SU-DHL-6 (cell line): ENCODE measurements around the gene FHL1.
"Not testable (repeated sequence)": the region's sequence is repeated elsewhere in the genome, so short reads cannot be mapped to it uniquely, and the experiment has no call there.

Source experiments
- H2AFZ ChIP-seq: fragments of 200-600 bp; sonication (generic); 2 replicates; pipeline ENCODE4 v1.6.1; 2014; ENCODE audit warnings: low read depth, mild to moderate bottlenecking, moderate library complexity, mixed read lengths, antibody characterized with exemption, low read length; ENCODE audit not compliant: severe bottlenecking
- H3F3A ChIP-seq: fragments of 200-600 bp; shearing (Covaris generic); 2 replicates; pipeline ENCODE4 v1.6.0; 2016; ENCODE audit warnings: antibody characterized with exemption, mild to moderate bottlenecking; ENCODE audit not compliant: insufficient read depth
- H3K27ac ChIP-seq: fragments of 200-600 bp; sonication (generic); 2 replicates; pipeline ENCODE4 v1.5.1; 2016; ENCODE audit warnings: low read depth, mild to moderate bottlenecking, low read length, moderate library complexity, mixed read lengths
- H3K27me3 ChIP-seq: fragments of 200-600 bp; sonication (generic), shearing (Covaris generic); 2 replicates; pipeline ENCODE4 v1.6.0; 2014; ENCODE audit warnings: mild to moderate bottlenecking, low read length
- H3K36me3 ChIP-seq: fragments of 200-600 bp; sonication (generic); 2 replicates; pipeline ENCODE4 v1.6.1; 2014; ENCODE audit warnings: mild to moderate bottlenecking, low read length, mixed read lengths
- H3K4me2 ChIP-seq: fragments of 300-600, 200-600 bp; shearing (Covaris generic), sonication (generic); 2 replicates; pipeline ENCODE4 v1.6.0; 2014; ENCODE audit warnings: low read length, low read depth, mild to moderate bottlenecking; ENCODE audit not compliant: poor library complexity, severe bottlenecking
- H3K4me3 ChIP-seq: fragments of 200-600 bp; sonication (generic); 2 replicates; pipeline ENCODE4 v1.5.1; 2014; ENCODE audit warnings: antibody characterized with exemption, low read length, mild to moderate bottlenecking, mixed read lengths; ENCODE audit not compliant: insufficient read depth, poor library complexity, severe bottlenecking
- H3K79me2 ChIP-seq: fragments of 200-600 bp; sonication (generic); 2 replicates; pipeline ENCODE4 v1.6.1; 2014; ENCODE audit warnings: mild to moderate bottlenecking, low read length, moderate library complexity; ENCODE audit not compliant: insufficient read depth
- H3K9ac ChIP-seq: fragments of 200-600 bp; sonication (generic); 2 replicates; pipeline ENCODE4 v1.7.0; 2014; ENCODE audit warnings: mild to moderate bottlenecking, low read length
- H3K9me2 ChIP-seq: fragments of 200-600 bp; sonication (generic); replicated peaks from 2 replicates; pipeline ENCODE4 v1.6.1; 2014; ENCODE audit warnings: low read length; ENCODE audit not compliant: insufficient read depth
- H3K9me3 ChIP-seq: fragments of 200-600 bp; sonication (generic); 2 replicates; pipeline ENCODE4 v1.6.1; 2014; ENCODE audit warnings: low read length, mixed read lengths; ENCODE audit not compliant: insufficient read depth
- H4K20me1 ChIP-seq: fragments of 200-600 bp; sonication (generic); 2 replicates; pipeline ENCODE4 v1.6.1; 2014; ENCODE audit warnings: low read depth, mild to moderate bottlenecking, antibody characterized with exemption, low read length, moderate library complexity, mixed read lengths
- EZH2phosphoT487 ChIP-seq: fragments of 200-600 bp; sonication (generic), shearing (Covaris generic); conservative IDR thresholded peaks from 2 replicates; pipeline ENCODE4 v1.6.1; 2018; ENCODE audit warnings: mild to moderate bottlenecking, antibody characterized with exemption, low read length, moderate library complexity, mixed read lengths
- TF ChIP-seq, protein P1 (sequence below): fragments of 200-600 bp; sonication (generic); IDR thresholded peaks from one replicate; pipeline ENCODE4 v1.5.1; 2017; ENCODE audit warnings: antibody characterized with exemption, mild to moderate bottlenecking, low read length, moderate library complexity; ENCODE audit not compliant: insufficient read depth, poor library complexity, severe bottlenecking

The FHL1 gene

DNA sequence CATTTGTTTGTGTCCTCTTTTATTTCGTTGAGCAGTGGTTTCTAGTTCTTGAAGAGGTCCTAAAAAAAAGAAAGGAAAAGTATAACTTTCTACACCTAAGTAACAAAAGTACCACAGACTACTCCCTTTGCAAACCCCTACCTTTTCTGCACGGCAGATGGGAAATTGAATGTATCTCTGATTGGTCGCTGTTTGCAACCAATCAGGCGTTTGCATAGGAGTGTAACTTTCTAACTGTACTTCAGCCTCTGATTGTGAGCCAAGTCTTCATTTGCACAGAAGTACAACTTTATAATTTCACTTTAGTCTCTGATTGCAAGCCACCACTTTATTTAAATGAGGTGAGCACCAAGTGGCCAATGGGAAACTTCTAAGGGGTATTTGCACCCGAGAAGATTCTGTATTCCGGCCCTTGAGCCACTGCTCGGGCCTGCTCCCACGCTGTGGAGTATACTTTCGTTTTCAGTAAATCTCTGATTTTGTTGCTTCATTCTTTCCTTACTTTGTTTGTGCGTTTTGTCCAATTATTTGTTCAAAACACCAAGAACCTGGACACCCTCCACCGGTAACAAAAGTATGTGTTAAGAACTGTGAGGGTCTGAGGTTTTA is 40.3 kb upstream of the FHL1 start:
- no peak overlapping the region for H3K27ac ChIP-seq

GRCh38 chrX:136108905-136109304 is 38.4 kb upstream of the FHL1 start:
- H3F3A ChIP-seq, H2AFZ ChIP-seq, H3K4me3 ChIP-seq, H3K36me3 ChIP-seq, H4K20me1 ChIP-seq, H3K4me2 ChIP-seq, H3K9me3 ChIP-seq, H3K9ac ChIP-seq, H3K9me2 ChIP-seq, H3K27ac ChIP-seq, H3K79me2 ChIP-seq, H3K27me3 ChIP-seq: not testable (repeated sequence)

More for the DNA sequence above, 40.3 kb upstream of the FHL1 start:
- H3K79me2 ChIP-seq, result no peaks in the 10 kb centered on the region
- H3K27me3 ChIP-seq, result no peaks in the 10 kb centered on the region
- no peak overlapping the region for H3K4me2 ChIP-seq
- no peaks in the 10 kb centered on the region for H3F3A ChIP-seq
- no peak overlapping the region for H3K9ac ChIP-seq
- no peak for TF ChIP-seq EZH2phosphoT487
- TF ChIP-seq, protein P1, sequence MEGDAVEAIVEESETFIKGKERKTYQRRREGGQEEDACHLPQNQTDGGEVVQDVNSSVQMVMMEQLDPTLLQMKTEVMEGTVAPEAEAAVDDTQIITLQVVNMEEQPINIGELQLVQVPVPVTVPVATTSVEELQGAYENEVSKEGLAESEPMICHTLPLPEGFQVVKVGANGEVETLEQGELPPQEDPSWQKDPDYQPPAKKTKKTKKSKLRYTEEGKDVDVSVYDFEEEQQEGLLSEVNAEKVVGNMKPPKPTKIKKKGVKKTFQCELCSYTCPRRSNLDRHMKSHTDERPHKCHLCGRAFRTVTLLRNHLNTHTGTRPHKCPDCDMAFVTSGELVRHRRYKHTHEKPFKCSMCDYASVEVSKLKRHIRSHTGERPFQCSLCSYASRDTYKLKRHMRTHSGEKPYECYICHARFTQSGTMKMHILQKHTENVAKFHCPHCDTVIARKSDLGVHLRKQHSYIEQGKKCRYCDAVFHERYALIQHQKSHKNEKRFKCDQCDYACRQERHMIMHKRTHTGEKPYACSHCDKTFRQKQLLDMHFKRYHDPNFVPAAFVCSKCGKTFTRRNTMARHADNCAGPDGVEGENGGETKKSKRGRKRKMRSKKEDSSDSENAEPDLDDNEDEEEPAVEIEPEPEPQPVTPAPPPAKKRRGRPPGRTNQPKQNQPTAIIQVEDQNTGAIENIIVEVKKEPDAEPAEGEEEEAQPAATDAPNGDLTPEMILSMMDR, result no peak
- H4K20me1 ChIP-seq, result no peaks in the 10 kb centered on the region
- H3K9me2 ChIP-seq, result no peaks in the 10 kb centered on the region
- H3K36me3 ChIP-seq, result no peaks in the 10 kb centered on the region
- no peak overlapping the region for H3K4me3 ChIP-seq
- no peak overlapping the region for H2AFZ ChIP-seq
- H3K9me3 ChIP-seq, result no peaks in the 10 kb centered on the region

- no peaks in the 10 kb centered on the region for H3K79me2 ChIP-seq
- no peaks in the 10 kb centered on the region for H3K27me3 ChIP-seq
- H4K20me1 ChIP-seq, result no peaks in the 10 kb centered on the region
- H3K36me3 ChIP-seq, result no peaks in the 10 kb centered on the region
- no peak overlapping the region for H3K4me2 ChIP-seq
- no peak overlapping the region for H2AFZ ChIP-seq
- H3K9me3 ChIP-seq, result no peaks in the 10 kb centered on the region
- H3K9ac ChIP-seq, result no peak overlapping the region
- no peak overlapping the region for H3K27ac ChIP-seq
- H3K9me2 ChIP-seq, result no peaks in the 10 kb centered on the region
- no peak for TF ChIP-seq EZH2phosphoT487
- TF ChIP-seq, protein P1, result no peak
- no peaks in the 10 kb centered on the region for H3F3A ChIP-seq
- no peak overlapping the region for H3K4me3 ChIP-seq
These were observed 35.0 kb upstream of the FHL1 start for GRCh38 chrX:136112286-136112685.

- Histone ChIP-seq H3K9ac (no peak overlapping the region), H3K36me3 (no peaks in the 10 kb centered on the region), H3K9me2 (no peaks in the 10 kb centered on the region), H3K27ac (no peak overlapping the region), H3F3A (no peaks in the 10 kb centered on the region), H2AFZ (no peak overlapping the region), H3K27me3 (no peaks in the 10 kb centered on the region), H4K20me1 (no peaks in the 10 kb centered on the region), H3K9me3 (no peaks in the 10 kb centered on the region), H3K4me2 (no peak overlapping the region), H3K79me2 (no peaks in the 10 kb centered on the region), H3K4me3 (no peak overlapping the region)
- no peak for TF ChIP-seq EZH2phosphoT487
- TF ChIP-seq, protein P1, result no peak
These were observed 34.6 kb upstream of the FHL1 start for GRCh38 chrX:136112778-136113177.
